ENCODE results near the gene NOC4L. TPM values are rescaled to one million over a fixed set of nuclear protein-coding genes. Genes with fewer than 3 reads are reported as not detected.

The NOC4L gene
- total and polyA plus RNA-seq, 10 donors: 8.3 to 38.6 (median 16.4) TPM

DNA sequence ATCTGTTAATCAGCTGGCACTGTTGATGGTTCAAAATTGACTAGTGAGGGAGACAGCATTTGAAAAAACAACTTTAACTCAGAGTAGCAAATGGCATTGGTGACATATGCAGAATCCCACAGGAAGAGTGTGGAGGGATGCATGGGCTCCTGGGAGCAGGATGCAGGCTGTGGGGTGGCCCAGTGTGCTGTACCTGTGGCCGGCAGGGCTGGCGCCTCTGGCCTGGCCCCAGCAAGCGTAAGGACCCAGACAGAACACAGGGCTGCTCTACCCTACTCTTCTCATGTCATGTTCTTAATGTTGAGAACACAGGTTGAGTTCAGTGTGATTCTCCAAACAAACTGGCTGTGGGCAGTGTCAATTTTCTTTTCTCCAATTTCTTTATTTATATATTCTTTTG lies 33.6 kb upstream of the NOC4L start:
- Histone ChIP-seq H3K27me3 (replicated peaks in 1 of 7) (no peaks in the 10 kb centered on the region), H3K36me3 (peaks cover 0 to 91% (median 53%) of the 10 kb centered on the region in 6 donors), H3K27ac (no peak overlapping the region), H3K4me1 (no peaks in the 10 kb centered on the region), H3K9me3 (no peaks in the 10 kb centered on the region), H3K4me3 (no peak overlapping the region)
- DNase-seq: no peak
- 77 to 100% (median 94%) methylated on average over 3 of the region's 3 CpGs for WGBS, 5 donors
- no peak for TF ChIP-seq POLR2AphosphoS5 (IDR thresholded peaks at IDR 0.05)
- TF ChIP-seq POLR2A (IDR thresholded peaks at IDR 0.05): no peak
- TF ChIP-seq CTCF (IDR thresholded peaks at IDR 0.05 in 8 of 11, conservative IDR thresholded peaks at IDR 0.05 in 3 of 11): no peak
- intact Hi-C loops (cut with DNase I; ENCODE audit: low total_unique reads): no loop called here

DNA sequence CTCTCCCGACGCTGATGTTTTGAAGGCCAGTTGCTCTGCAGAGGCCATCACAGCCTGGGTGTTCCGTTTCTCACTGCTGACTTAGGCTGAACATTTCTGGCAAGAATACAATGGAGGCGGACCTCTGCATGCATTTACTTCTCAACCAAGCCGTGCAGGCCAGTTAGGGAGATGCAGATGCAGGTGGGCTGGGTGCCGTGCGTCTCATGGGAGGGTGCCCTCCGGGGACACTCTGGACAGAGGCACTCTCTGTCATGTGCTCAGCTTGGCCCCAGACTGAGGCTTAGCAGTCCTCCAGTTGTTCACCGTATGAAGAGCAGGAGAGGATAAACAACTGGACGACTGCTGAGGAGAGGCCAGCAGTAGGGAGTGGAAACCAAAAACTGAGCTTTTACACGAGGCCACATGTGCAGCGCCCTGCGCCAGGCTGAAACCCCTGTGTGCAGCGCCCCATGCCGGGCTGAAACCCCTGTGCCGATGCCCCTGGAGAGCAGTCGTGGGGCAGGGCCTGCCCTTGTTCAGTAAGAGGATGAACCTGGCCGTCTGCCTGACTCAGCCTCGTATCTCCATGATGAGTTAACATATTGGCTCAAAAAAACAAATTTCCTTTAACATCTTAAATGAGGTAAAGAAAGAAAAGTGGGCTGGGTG lies 32.5 kb upstream of the NOC4L start:
- H3K27ac ChIP-seq: no peak overlapping the region
- WGBS, 5 donors: 89 to 95% (median 94%) methylated on average over 18 to 19 of the region's 19 CpGs
- intact Hi-C loops (cut with DNase I; ENCODE audit: low total_unique reads): no loop called here
- no peaks in the 10 kb centered on the region for H3K27me3 ChIP-seq (replicated peaks in 1 of 7)
- no peak for DNase-seq
- no peaks in the 10 kb centered on the region for H3K9me3 ChIP-seq
- TF ChIP-seq POLR2AphosphoS5 (IDR thresholded peaks at IDR 0.05) (no peak), CTCF (IDR thresholded peaks at IDR 0.05 in 8 of 11, conservative IDR thresholded peaks at IDR 0.05 in 3 of 11) (no peak), POLR2A (IDR thresholded peaks at IDR 0.05) (no peak)
- no peak overlapping the region for H3K4me3 ChIP-seq
- no peaks in the 10 kb centered on the region for H3K4me1 ChIP-seq
- H3K36me3 ChIP-seq: peaks cover 0 to 97% (median 58%) of the 10 kb centered on the region in 6 donors

DNA sequence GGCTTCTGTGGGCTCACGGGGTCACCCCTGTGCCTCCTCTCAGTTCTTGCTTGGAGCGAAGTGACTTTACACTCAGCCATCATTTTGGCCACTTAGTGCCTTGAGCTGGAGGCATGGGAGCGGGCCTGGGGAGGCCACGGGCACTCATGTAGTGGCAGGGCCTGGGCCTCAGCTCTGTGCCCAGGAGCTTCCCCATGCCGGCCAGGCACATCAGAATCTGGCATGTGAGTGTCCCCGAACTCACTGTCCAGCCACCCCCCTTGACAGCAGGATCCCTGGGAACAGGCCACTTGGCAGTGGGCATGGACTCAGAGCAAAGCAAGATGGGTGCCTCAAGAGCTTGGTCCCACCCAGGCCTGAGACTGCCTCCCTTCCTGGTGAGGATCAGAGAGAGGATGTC lies 29.6 kb upstream of the NOC4L start:
- Histone ChIP-seq H3K27ac (no peak overlapping the region), H3K36me3 (peaks cover 0 to 97% (median 64%) of the 10 kb centered on the region in 6 donors), H3K4me1 (no peaks in the 10 kb centered on the region), H3K27me3 (replicated peaks in 1 of 7) (no peaks in the 10 kb centered on the region), H3K9me3 (no peaks in the 10 kb centered on the region), H3K4me3 (no peak overlapping the region)
- DNase-seq: no peak
- intact Hi-C loops (cut with DNase I; ENCODE audit: low total_unique reads): no loop called here
- TF ChIP-seq POLR2AphosphoS5 (IDR thresholded peaks at IDR 0.05): no peak
- no peak for TF ChIP-seq POLR2A (IDR thresholded peaks at IDR 0.05)
- no peak for TF ChIP-seq CTCF (IDR thresholded peaks at IDR 0.05 in 8 of 11, conservative IDR thresholded peaks at IDR 0.05 in 3 of 11)
- WGBS, 5 donors: 94 to 98% (median 97%) methylated on average over 5 to 6 of the region's 6 CpGs

DNA sequence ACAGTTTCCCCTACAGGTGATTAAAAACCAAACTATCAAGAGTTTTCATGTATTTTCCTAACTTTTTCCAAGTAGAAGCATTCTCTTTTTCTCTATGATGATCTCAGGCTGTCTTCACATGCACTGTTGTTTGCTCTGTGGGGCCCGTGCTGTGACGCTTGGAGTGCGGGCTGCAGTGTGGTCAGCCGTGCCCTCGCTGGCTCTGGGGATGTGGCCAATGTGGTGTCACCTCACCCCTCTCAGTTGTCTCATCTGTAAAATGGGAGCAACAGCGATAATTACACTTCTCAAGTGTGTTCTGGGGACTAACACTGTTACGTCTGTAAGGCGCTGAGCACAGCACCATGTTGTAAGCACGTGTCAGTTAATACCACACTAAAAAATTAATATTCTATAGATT lies 28.8 kb upstream of the NOC4L start:
- Histone ChIP-seq H3K36me3 (peaks cover 0 to 97% (median 63%) of the 10 kb centered on the region in 6 donors), H3K27ac (no peak overlapping the region), H3K9me3 (no peaks in the 10 kb centered on the region), H3K27me3 (replicated peaks in 1 of 7) (no peaks in the 10 kb centered on the region), H3K4me1 (no peaks in the 10 kb centered on the region), H3K4me3 (no peak overlapping the region)
- DNase-seq: no peak
- intact Hi-C loops (cut with DNase I; ENCODE audit: low total_unique reads): no loop called here
- no peak for TF ChIP-seq CTCF (IDR thresholded peaks at IDR 0.05 in 8 of 11, conservative IDR thresholded peaks at IDR 0.05 in 3 of 11)
- no peak for TF ChIP-seq POLR2A (IDR thresholded peaks at IDR 0.05)
- TF ChIP-seq POLR2AphosphoS5 (IDR thresholded peaks at IDR 0.05): no peak
- WGBS, 5 donors: 91 to 96% (median 93%) methylated on average over 9 of the region's 9 CpGs

All from spleen (tissue), 11 donors.